HL-60/S4 treated with phorbol 12-myristate 13-acetate at 8.2 ng/mL for 4 days and 3 days (cell line): ENCODE data around the gene TMC1.

ENCODE experiments used
- in situ Hi-C: fragments of 300-500 bp; cut with MboI; formaldehyde crosslinking; loops from 2 replicates; pipeline ENCODE4 v1.15.0; 2022; ENCODE audit warnings: low sequenced_read_pairs

The TMC1 gene

GRCh38 chr9:72565535-72565934 lies 44.1 kb downstream of the TMC1 start:
- in situ Hi-C loops = no loop called here

- in situ Hi-C loops = no loop called here
Measured at GRCh38 chr9:72574156-72574810, 52.9 kb downstream of the TMC1 start.

GRCh38 chr9:72575666-72576065 lies 54.3 kb downstream of the TMC1 start:
- in situ Hi-C loops = loop anchor here (25.0 kb wide), 1 partner anchor 288 kb away; no protein-coding TSS in a partner anchor

- in situ Hi-C loops = loop anchor here (25.0 kb wide), 1 partner anchor 289 kb away; no protein-coding TSS in a partner anchor
Measured at GRCh38 chr9:72576087-72576486, 54.7 kb downstream of the TMC1 start.

- in situ Hi-C loops = loop anchor here (25.0 kb wide), 1 partner anchor 290 kb away; no protein-coding TSS in a partner anchor
Measured at GRCh38 chr9:72577212-72577753, 55.9 kb downstream of the TMC1 start.

- in situ Hi-C loops = loop anchor here (25.0 kb wide), 1 partner anchor 292 kb away; no protein-coding TSS in a partner anchor
Measured at GRCh38 chr9:72579190-72579589, 57.8 kb downstream of the TMC1 start.

GRCh38 chr9:72579880-72580550 lies 58.6 kb downstream of the TMC1 start:
- in situ Hi-C loops = loop anchor here (25.0 kb wide), 1 partner anchor 293 kb away; no protein-coding TSS in a partner anchor

GRCh38 chr9:72581694-72582093 lies 60.3 kb downstream of the TMC1 start:
- in situ Hi-C loops = loop anchor here (25.0 kb wide), 1 partner anchor 294 kb away; no protein-coding TSS in a partner anchor

GRCh38 chr9:72583370-72583769 lies 62.0 kb downstream of the TMC1 start:
- in situ Hi-C loops = loop anchor here (25.0 kb wide), 1 partner anchor 296 kb away; no protein-coding TSS in a partner anchor

GRCh38 chr9:72586388-72587130 lies 65.2 kb downstream of the TMC1 start:
- in situ Hi-C loops = loop anchor here (25.0 kb wide), 1 partner anchor 299 kb away; no protein-coding TSS in a partner anchor

- in situ Hi-C loops = loop anchor here (25.0 kb wide), 1 partner anchor 301 kb away; no protein-coding TSS in a partner anchor
Measured at GRCh38 chr9:72588336-72588735, 66.9 kb downstream of the TMC1 start.

GRCh38 chr9:72589667-72590521 lies 68.5 kb downstream of the TMC1 start:
- in situ Hi-C loops = loop anchor here (25.0 kb wide), 1 partner anchor 303 kb away; no protein-coding TSS in a partner anchor

GRCh38 chr9:72590824-72591223 lies 69.4 kb downstream of the TMC1 start:
- in situ Hi-C loops = loop anchor here (25.0 kb wide), 1 partner anchor 304 kb away; no protein-coding TSS in a partner anchor

- in situ Hi-C loops = loop anchor here (25.0 kb wide), 1 partner anchor 305 kb away; no protein-coding TSS in a partner anchor
Measured at GRCh38 chr9:72592502-72593403, 71.3 kb downstream of the TMC1 start.

- in situ Hi-C loops = loop anchor here (25.0 kb wide), 1 partner anchor 309 kb away; no protein-coding TSS in a partner anchor
Measured at GRCh38 chr9:72596451-72597180, 75.2 kb downstream of the TMC1 start.

- in situ Hi-C loops = loop anchor here (25.0 kb wide), 1 partner anchor 310 kb away; no protein-coding TSS in a partner anchor
Measured at GRCh38 chr9:72597181-72597517, 75.7 kb downstream of the TMC1 start.

- in situ Hi-C loops = loop anchor here (25.0 kb wide), 1 partner anchor 310 kb away; no protein-coding TSS in a partner anchor
Measured at GRCh38 chr9:72597601-72598000, 76.2 kb downstream of the TMC1 start.

GRCh38 chr9:72598639-72599038 lies 77.2 kb downstream of the TMC1 start:
- in situ Hi-C loops = loop anchor here (25.0 kb wide), 1 partner anchor 311 kb away; no protein-coding TSS in a partner anchor
